SJSA1 (cell line): ENCODE results near the gene DNASE2B. TPM values are rescaled to one million over a fixed set of nuclear protein-coding genes. Genes with fewer than 3 reads are reported as not detected.

ENCODE experiments used
- DNase-seq, 2 experiments: peaks; one replicate each; pipeline ENCODE4 v3.0.0-alpha.2; 2015 to 2020; ENCODE audit warnings: low spot score in 2 of 2, low read depth in 1 of 2
- H3K27ac ChIP-seq: fragments of 250-450 bp; sonication (Bioruptor Pico); 2 replicates; pipeline ENCODE4 v1.5.1; 2020; ENCODE audit warnings: mild to moderate bottlenecking, moderate library complexity
- H3K27me3 ChIP-seq: fragments of 250-450 bp; sonication (Bioruptor Pico); replicated peaks from 2 replicates; pipeline ENCODE4 v1.5.1; 2020; ENCODE audit warnings: mild to moderate bottlenecking, moderate library complexity
- H3K36me3 ChIP-seq: fragments of 250-450 bp; sonication (Bioruptor Pico); 2 replicates; pipeline ENCODE4 v1.5.1; 2020; ENCODE audit warnings: mild to moderate bottlenecking
- H3K4me1 ChIP-seq: fragments of 250-450 bp; sonication (Bioruptor Pico); replicated peaks from 2 replicates; pipeline ENCODE4 v1.6.1; 2021; ENCODE audit warnings: mild to moderate bottlenecking
- H3K4me3 ChIP-seq: fragments of 250-450 bp; sonication (Bioruptor Pico); 2 replicates; pipeline ENCODE4 v1.5.1; 2020; ENCODE audit warnings: mild to moderate bottlenecking
- H3K9me3 ChIP-seq: fragments of 250-450 bp; sonication (Bioruptor Pico); replicated peaks from 2 replicates; pipeline ENCODE4 v1.5.1; 2020; ENCODE audit warnings: mild to moderate bottlenecking
- total RNA-seq: library from RNA; depleted of rRNA; stranded (reverse); fragments of >200 nt; shearing (Covaris generic); gene quantifications from 2 replicates; pipeline ENCODE4 v1.2.3, GENCODE V29; 2014

DNASE2B gene
- total RNA-seq, 1 experiment from 2014 or later = not detected

GRCh38 chr1:84365225-84366221, 32.8 kb upstream of the DNASE2B start:
- peak overlapping the region; percentile 80 for H3K27ac ChIP-seq
- H3K4me3 ChIP-seq = no peak overlapping the region
- no peaks in the 10 kb centered on the region for H3K27me3 ChIP-seq
- H3K4me1 ChIP-seq = peaks cover 21% of the 10 kb centered on the region
- no peaks in the 10 kb centered on the region for H3K36me3 ChIP-seq
- no peaks in the 10 kb centered on the region for H3K9me3 ChIP-seq
- peak; percentile 87 to 94 for DNase-seq

GRCh38 chr1:84366786-84367185, 31.5 kb upstream of the DNASE2B start:
- H3K4me1 ChIP-seq = peaks cover 31% of the 10 kb centered on the region
- H3K9me3 ChIP-seq = no peaks in the 10 kb centered on the region
- H3K27me3 ChIP-seq = no peaks in the 10 kb centered on the region
- H3K27ac ChIP-seq = peak overlapping the region; percentile 80
- no peaks in the 10 kb centered on the region for H3K36me3 ChIP-seq
- DNase-seq = no peak
- H3K4me3 ChIP-seq = no peak overlapping the region

GRCh38 chr1:84367219-84367618, 31.1 kb upstream of the DNASE2B start:
- Histone ChIP-seq H3K36me3 (no peaks in the 10 kb centered on the region), H3K4me3 (no peak overlapping the region), H3K4me1 (peaks cover 31% of the 10 kb centered on the region), H3K27ac (no peak overlapping the region), H3K27me3 (no peaks in the 10 kb centered on the region), H3K9me3 (no peaks in the 10 kb centered on the region)
- DNase-seq = no peak

- Histone ChIP-seq H3K4me1 (peaks cover 31% of the 10 kb centered on the region), H3K9me3 (no peaks in the 10 kb centered on the region), H3K27me3 (no peaks in the 10 kb centered on the region), H3K36me3 (no peaks in the 10 kb centered on the region), H3K4me3 (no peak overlapping the region), H3K27ac (no peak overlapping the region)
- no peak for DNase-seq
Observed at GRCh38 chr1:84368441-84368840, 29.8 kb upstream of the DNASE2B start.

GRCh38 chr1:84370266-84370665, 28.0 kb upstream of the DNASE2B start:
- H3K27me3 ChIP-seq = no peaks in the 10 kb centered on the region
- no peaks in the 10 kb centered on the region for H3K9me3 ChIP-seq
- peaks cover 26% of the 10 kb centered on the region for H3K4me1 ChIP-seq
- no peak for DNase-seq
- H3K36me3 ChIP-seq = no peaks in the 10 kb centered on the region
- H3K4me3 ChIP-seq = no peak overlapping the region
- H3K27ac ChIP-seq = peak overlapping the region; percentile 41; the same call in 1 of the 2 replicates

- H3K27ac ChIP-seq = peak overlapping the region; percentile 41
- no peaks in the 10 kb centered on the region for H3K9me3 ChIP-seq
- H3K27me3 ChIP-seq = no peaks in the 10 kb centered on the region
- no peaks in the 10 kb centered on the region for H3K36me3 ChIP-seq
- peaks cover 22% of the 10 kb centered on the region for H3K4me1 ChIP-seq
- DNase-seq = peak; percentile 28 to 49
- H3K4me3 ChIP-seq = no peak overlapping the region
Observed at GRCh38 chr1:84370831-84371394, 27.4 kb upstream of the DNASE2B start.

- Histone ChIP-seq H3K27me3 (no peaks in the 10 kb centered on the region), H3K9me3 (no peaks in the 10 kb centered on the region), H3K4me1 (peaks cover 13% of the 10 kb centered on the region), H3K4me3 (no peak overlapping the region), H3K36me3 (no peaks in the 10 kb centered on the region), H3K27ac (no peak overlapping the region)
- no peak for DNase-seq
Observed at GRCh38 chr1:84373436-84374141, 24.7 kb upstream of the DNASE2B start.

GRCh38 chr1:84374991-84375696, 23.1 kb upstream of the DNASE2B start:
- no peak for DNase-seq
- no peaks in the 10 kb centered on the region for H3K27me3 ChIP-seq
- H3K4me3 ChIP-seq = no peak overlapping the region
- H3K9me3 ChIP-seq = no peaks in the 10 kb centered on the region
- H3K36me3 ChIP-seq = no peaks in the 10 kb centered on the region
- H3K27ac ChIP-seq = no peak overlapping the region
- H3K4me1 ChIP-seq = peaks cover 22% of the 10 kb centered on the region

GRCh38 chr1:84376000-84376910, 22.0 kb upstream of the DNASE2B start:
- no peak for DNase-seq
- Histone ChIP-seq H3K9me3 (no peaks in the 10 kb centered on the region), H3K4me3 (no peak overlapping the region), H3K27ac (no peak overlapping the region), H3K36me3 (no peaks in the 10 kb centered on the region), H3K4me1 (peaks cover 11% of the 10 kb centered on the region), H3K27me3 (no peaks in the 10 kb centered on the region)

GRCh38 chr1:84377480-84378095, 20.7 kb upstream of the DNASE2B start:
- H3K27me3 ChIP-seq = no peaks in the 10 kb centered on the region
- H3K4me3 ChIP-seq = no peak overlapping the region
- peaks cover 17% of the 10 kb centered on the region for H3K4me1 ChIP-seq
- H3K36me3 ChIP-seq = no peaks in the 10 kb centered on the region
- no peaks in the 10 kb centered on the region for H3K9me3 ChIP-seq
- no peak overlapping the region for H3K27ac ChIP-seq
- no peak for DNase-seq

GRCh38 chr1:84379138-84379916, 19.0 kb upstream of the DNASE2B start:
- Histone ChIP-seq H3K27me3 (no peaks in the 10 kb centered on the region), H3K4me3 (no peak overlapping the region), H3K9me3 (no peaks in the 10 kb centered on the region), H3K27ac (no peak overlapping the region), H3K4me1 (peaks cover 17% of the 10 kb centered on the region), H3K36me3 (no peaks in the 10 kb centered on the region)
- DNase-seq = no peak

- no peaks in the 10 kb centered on the region for H3K27me3 ChIP-seq
Observed at GRCh38 chr1:84379917-84380180, 18.4 kb upstream of the DNASE2B start.

More at GRCh38 chr1:84379917-84380180, 18.4 kb upstream of the DNASE2B start:
- no peak for DNase-seq
- Histone ChIP-seq H3K4me3 (no peak overlapping the region), H3K9me3 (no peaks in the 10 kb centered on the region; the same call in 1 of the 2 replicates), H3K36me3 (no peaks in the 10 kb centered on the region), H3K27ac (no peak overlapping the region), H3K4me1 (peaks cover 17% of the 10 kb centered on the region)
